GM18951 (cell line): ENCODE data around the gene LCE1A.

Experiments used
- POLR2A ChIP-seq: IDR thresholded peaks from 4 replicates; pipeline ENCODE4 v1.6.1; 2011; ENCODE audit warnings: mild to moderate bottlenecking; ENCODE audit not compliant: insufficient read length, insufficient read depth; ENCODE audit errors: extremely low read depth
- in situ Hi-C: fragments of 300-500 bp; cut with MboI; formaldehyde crosslinking; loops from one replicate; pipeline ENCODE4 v1.12.0; 2022; ENCODE audit warnings: low sequenced_read_pairs, mixed read lengths, inconsistent platforms; ENCODE audit not compliant: unreplicated experiment

The LCE1A gene

GRCh38 chr1:152858062-152858461 lies 30.8 kb downstream of the LCE1A start:
- in situ Hi-C loops, result no loop called here
- no peak for TF ChIP-seq POLR2A

- in situ Hi-C loops, result no loop called here
- no peak for TF ChIP-seq POLR2A
Observed at GRCh38 chr1:152859696-152860095, 32.4 kb downstream of the LCE1A start, which contains the start of gene LCE7A. Gene LCE7A, plus strand, starts transcription at chr1:152859996. Its CDS starts 702 bp downstream, at chr1:152860698.

- in situ Hi-C loops, result no loop called here
Observed at GRCh38 chr1:152860129-152860528, 32.9 kb downstream of the LCE1A start.

GRCh38 chr1:152861374-152861773 lies 34.1 kb downstream of the LCE1A start:
- TF ChIP-seq POLR2A, result no peak
- in situ Hi-C loops, result no loop called here

More at GRCh38 chr1:152860129-152860528, 32.9 kb downstream of the LCE1A start:
- TF ChIP-seq POLR2A, result no peak

GRCh38 chr1:152864443-152864842 lies 37.2 kb downstream of the LCE1A start:
- no peak for TF ChIP-seq POLR2A
- in situ Hi-C loops, result no loop called here

- in situ Hi-C loops, result no loop called here
- no peak for TF ChIP-seq POLR2A
Observed at GRCh38 chr1:152866321-152866720, 39.0 kb downstream of the LCE1A start.

GRCh38 chr1:152869808-152870419 lies 42.6 kb downstream of the LCE1A start:
- in situ Hi-C loops, result no loop called here
- no peak for TF ChIP-seq POLR2A

- in situ Hi-C loops, result no loop called here
- no peak for TF ChIP-seq POLR2A
Observed at GRCh38 chr1:152870831-152871730, 43.8 kb downstream of the LCE1A start.

- TF ChIP-seq POLR2A, result no peak
- in situ Hi-C loops, result no loop called here
Observed at GRCh38 chr1:152871731-152872126, 44.5 kb downstream of the LCE1A start.

- in situ Hi-C loops, result no loop called here
- no peak for TF ChIP-seq POLR2A
Observed at GRCh38 chr1:152873495-152873894, 46.2 kb downstream of the LCE1A start.

GRCh38 chr1:152876827-152877226 lies 49.6 kb downstream of the LCE1A start:
- in situ Hi-C loops, result no loop called here
- no peak for TF ChIP-seq POLR2A
